ENCODE measurements around the gene SEMA6B.

The SEMA6B gene

DNA sequence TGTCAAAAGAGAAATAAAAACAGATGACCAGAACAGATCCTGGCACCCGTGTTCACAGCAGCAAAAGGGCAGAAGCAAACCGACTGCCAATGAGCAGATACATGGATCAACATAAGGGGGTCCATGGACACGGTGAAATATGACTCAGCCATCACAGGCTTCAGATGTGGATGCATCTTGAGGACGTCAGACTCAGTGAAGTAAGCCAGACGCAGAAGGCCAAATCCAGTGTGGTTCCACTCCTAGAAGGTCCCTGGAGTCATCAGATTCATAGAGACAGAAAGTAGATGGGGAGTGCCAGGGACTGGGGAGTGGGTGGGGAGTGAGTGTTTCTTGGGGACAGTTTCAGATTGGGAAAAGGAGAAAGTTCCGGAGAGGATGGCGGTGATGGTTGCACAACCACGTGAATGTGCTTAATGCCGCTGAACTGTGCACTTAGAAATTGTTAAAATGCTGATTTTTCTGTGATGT, 28.8 kb upstream of the SEMA6B start:
- no peak for DNase-seq

DNA sequence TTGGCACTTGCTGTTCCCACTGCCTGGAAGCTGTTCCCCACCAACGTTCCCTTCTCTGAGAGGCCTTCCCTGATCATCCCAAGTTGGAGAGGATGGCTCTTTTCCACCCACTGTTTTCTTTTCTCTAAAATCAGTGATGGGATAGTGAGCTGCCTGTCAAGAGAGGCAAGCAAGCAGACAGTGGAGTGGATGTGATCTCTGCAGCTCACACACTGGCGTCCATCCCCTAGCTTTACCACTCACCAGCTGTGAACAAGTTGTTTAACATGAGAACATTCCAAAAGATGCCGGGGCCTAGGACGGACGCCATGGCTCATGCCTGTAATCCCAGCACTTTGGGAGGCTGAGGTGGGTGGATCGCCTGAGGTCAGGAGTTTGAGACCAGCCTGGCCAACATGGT, 28.0 kb upstream of the SEMA6B start:
- DNase-seq = no peak

DNA sequence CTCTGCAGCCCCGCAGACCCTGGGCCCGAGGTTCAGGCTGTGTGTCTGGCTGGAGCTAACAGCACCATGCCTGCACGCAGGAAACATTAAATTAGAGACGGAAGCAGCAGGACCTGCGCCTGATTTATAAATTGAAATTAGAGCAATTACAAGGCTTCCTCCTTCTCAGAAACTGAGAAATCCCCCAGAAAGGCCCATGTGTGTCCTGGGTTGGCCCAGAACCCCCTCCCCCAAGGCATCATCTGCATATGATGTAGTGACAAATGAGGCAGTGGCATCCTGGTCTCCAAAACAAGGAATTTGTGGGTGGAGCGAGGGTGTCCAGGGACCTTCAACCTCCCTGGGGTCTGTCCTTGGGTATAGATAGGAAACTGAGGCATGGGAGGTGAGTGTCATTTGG, 27.2 kb upstream of the SEMA6B start:
- DNase-seq = no peak

DNA sequence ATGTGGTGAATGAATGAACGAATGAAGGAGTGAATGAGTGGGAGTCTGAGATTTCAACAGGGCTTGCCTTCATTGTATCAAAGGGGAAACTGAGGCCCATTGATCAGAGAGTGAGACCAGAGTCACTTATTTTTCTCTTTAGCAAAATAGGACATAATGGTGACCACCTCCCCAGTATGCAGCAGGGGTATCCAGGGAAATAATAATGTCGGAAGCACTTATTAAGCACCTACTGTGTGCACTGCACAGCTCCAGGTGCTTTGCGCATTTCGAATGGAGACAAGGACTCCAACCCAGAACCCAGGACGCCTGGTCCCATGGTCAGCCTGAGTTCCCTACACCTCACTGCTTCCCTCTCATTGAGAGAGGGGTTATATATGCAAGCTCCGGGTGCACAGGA, 26.8 kb upstream of the SEMA6B start:
- DNase-seq = no peak

DNA sequence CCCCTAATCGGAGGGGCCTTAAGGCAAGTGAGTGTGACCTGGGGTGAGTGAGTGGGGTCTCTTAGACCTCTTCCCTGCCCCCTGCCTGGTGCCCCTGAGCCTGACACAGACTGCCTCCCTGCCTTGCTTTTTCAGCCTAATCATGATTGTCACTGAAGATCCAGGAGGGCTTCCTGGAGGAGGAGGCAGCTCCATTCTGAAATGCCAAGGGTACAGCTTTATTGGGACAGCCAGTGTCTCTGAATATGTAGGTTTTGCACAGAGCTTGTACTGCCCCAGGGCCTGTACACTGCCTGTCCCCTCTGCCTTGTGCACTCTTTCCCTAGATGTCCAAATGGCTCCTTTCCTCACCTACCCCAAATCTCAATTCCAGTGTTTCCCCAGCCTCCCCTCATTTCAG, 26.1 kb upstream of the SEMA6B start:
- DNase-seq = no peak

DNA sequence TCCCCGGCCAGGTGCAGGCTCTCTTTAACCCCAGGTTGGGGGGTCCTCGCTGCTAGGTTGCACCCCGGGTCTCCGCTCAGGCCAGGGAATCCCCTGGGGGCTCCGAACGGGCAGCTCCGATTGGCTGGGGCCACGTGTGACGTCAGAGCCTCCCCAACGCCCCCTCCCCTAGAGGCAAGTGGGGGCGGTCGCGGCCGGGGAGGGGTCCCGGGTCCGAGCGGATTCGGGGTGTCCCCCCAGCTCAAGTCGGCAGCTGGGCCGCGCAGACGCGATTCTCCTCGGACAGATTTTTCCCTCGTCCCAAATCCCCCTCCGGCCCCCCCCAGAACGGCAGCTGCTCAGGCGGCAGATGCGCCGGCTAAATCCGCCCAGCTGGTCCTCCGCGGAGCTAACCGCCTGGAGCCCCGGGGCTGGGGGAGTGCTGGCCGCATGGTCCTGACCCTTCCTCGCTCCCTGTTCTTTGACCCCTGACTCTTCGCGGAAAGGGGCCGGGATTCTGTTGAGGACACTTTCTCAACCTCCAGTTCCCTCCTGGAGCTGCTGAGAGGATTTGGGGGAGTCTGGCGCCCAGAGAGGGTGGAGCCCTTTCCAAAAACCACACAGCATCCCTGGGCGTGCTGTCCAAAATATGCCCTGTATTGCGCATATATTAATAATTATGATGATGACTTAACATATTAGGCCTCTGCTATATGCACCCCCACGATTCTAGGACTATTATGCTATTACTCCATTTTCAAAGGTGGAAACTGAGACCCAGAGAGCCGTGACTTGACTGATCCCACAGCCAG, 25.4 kb upstream of the SEMA6B start:
- DNase-seq = no peak

DNA sequence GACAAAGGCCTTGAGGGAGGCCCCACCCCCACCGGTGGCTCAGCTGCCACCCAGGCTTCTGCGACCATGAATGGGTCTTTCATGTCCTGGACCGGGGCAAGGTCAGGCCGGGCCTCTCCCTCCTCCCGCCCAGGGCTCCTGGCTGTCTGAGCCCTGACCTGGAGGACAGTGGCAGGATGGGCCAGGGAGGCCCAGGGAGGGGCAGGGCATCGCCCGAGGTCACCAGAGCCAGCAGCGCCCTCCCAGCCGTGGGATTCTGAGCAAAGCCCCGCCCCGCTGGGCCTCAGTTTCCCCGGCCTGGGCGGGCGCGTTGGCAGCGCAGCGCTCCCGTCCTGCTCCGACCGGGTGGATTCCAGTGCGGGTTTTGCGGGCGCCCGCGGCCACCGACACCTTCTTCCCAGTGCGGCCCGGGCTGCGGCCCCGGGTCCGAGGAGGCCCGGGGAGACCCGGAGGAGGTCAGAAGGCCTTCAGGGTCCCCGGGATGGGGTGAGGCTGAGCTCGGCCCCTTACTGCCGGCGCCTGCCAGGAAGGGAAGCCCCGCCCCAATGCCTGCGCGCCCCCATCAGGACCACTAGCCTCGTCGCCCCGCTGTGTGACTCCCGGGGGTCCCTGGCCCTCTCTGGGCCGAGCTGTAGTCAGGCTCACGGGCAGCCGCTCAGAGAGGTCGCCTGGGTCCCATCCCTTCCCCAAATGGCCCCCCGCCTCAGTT, 24.6 kb upstream of the SEMA6B start:
- peak; percentile 74 for DNase-seq

DNA sequence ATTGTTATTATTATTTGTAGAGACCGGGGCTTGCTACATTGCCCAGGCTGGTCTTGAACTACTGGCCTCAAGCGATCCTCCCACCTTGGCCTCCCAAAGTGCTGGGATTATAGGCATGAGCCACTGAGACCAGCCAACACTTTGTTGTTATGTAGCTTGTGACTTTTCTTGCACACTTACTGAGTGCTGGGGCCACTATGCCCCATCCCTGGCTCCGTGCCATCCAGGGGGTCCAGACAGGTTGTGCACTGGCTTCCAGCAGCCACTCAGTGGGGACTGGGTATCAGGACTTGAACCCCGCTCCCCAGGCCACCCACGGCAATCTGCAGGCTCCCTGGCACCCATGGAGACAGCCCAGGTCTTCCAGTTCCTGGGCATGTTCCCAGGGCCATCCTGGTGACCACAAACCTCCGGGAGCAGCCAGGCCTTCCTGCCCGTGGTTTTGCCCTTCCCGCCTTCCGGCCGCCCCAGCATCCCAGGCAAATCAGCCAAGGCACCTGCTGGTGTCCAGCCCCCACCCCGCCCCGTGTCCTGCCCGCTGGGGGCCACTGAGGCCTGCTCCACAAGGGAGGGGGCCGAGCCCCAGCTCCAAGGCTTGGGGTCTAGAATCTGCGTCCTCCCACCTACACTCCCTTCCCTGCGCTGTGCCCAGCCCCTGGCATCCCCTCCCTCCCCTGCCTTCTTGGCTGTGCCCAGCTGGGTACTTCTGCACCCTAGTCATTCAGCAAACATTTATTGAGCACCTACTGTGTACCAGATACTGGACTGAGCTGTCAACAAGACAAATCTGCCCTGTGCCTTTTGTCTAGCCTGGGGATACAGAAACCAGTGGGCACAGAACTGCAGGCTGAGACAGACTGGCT, 23.7 kb upstream of the SEMA6B start:
- DNase-seq = no peak

DNA sequence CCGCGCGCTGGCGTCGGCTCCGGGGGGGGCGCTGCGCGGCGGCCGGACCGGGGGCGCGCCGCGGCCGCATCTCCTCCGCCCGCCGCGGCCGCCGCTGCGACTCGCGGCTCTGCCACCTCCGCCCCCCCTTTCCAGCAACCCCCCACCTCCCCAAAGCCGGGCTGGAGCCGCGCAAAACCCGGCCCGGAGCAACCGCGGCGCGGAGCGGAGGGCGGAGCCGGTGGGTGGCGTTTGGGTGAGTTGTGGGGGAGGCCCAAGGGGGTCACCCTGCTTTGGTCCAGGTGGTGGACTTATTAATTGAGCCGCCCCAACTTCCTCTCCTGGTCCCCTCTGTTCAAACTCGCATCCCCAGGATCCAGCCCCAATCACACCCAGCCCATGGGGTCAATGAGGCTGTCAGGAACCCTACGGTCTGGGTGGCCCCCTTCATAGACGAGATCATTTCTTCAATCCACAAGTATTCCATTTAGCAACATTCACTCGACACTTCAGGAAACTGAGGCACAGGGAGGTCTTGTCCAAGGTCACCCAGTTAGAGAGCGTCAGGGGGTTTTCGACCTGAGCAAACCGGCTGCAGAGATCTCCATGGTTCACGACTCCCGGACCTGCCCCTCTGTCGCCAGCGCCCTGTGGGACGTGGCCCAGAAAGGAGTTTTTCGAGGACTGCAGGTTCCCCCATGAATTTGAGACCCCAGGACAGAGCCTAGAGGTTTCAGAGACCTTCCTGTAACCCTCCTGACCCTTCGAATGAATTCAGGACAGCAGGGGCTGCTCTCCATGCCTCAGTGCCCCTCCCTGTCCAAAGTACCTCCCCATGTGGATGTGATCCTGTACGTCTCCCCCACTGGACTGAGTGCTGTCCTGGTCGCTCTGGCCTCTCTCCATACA, 22.4 kb upstream of the SEMA6B start:
- no peak for DNase-seq

DNA sequence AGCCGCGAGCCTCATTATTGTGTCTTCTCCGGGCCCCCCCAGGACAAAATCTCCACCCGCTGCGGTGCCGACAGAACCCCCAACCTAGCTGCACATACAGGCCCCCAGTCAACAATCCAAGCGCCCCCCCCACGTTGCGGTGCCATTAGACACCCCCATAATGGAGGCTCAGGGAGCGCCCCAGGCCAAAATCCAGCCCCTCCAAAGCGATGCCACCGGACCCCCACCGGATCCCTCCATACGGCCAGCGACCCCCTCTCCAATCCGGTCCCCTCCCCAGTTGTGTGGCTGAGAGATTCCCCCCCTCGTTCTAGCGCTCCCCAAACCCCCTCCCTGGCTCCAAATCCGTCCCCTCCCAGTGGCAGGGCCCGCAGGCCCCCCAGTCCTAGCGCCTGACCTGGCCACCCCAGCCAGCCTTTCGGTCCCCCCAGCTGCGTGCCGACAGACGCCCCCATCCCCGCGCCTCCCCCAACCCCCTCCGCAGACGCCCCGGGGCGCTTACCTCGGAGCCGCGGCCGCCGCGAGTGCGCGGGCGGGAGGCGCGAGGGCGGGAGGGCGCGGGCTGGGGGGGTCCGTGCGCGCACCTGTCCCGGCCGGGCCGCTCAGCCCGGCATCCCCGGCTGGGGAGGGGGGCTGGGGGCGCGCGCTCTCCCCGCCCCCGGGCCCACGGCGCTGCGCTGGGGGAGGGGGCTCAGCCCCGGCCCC, 21.6 kb upstream of the SEMA6B start:
- no peak for DNase-seq

DNA sequence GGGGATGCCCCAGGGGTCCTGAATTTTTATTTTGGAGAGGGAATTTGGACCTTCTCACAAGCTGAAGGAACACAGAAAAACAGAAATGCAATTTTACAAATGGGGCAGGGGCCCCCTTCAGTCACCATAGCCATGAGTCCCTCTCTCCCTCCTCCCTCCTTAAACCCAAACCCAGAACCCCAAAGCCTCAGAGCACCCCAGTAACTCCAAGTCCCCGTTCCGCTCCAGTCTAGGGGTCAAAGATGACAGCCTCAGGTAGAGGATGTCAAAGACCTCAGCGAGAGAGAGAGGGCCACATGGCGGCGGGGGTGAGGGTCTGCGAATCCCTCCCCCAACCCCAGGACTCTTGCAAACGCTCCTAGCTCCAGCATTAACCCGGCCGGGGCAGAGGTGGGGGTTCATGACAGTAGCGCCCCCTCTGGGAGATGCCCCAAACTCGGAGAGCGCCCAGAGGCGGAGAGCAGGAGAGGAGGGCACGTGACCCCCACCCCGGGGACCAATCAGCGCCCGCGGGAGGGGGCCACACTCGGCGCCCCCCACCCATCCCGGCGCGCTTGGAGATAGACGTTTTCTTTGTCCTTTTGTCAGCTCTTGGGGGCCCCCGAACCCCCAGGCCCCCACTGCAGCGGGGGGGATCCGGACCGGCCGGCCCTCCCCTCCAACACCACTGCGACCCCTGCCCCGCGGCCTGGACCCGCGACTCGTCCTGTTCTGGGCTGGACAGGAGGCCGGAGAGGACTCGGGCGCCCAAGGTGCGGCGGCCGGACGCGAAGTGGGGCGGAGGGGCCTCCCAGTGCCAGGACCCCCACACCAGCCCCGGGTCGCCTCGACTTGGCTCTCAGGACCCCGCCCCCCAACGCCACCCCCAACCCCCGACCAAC, 20.8 kb upstream of the SEMA6B start:
- DNase-seq = no peak

DNA sequence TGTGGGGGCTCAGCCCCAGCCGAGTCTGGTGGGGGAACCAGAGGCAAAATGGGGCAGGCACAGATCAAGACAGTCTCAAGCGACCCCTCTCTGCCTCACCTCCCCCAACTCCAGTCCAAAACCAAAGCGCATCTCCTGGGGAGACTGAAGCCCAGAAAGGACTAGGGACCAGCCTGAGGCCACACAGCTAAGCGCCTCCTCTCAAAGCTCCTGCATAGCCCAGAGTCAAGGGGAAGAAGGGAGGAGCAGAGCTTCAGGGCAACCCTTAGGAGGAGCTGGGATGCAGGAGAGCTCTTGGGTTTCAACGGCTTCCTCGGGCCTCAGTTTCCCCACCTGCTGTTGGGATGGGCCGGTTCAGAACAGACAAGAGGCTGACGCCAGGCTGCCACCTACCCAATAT, 19.9 kb upstream of the SEMA6B start:
- DNase-seq = no peak

DNA sequence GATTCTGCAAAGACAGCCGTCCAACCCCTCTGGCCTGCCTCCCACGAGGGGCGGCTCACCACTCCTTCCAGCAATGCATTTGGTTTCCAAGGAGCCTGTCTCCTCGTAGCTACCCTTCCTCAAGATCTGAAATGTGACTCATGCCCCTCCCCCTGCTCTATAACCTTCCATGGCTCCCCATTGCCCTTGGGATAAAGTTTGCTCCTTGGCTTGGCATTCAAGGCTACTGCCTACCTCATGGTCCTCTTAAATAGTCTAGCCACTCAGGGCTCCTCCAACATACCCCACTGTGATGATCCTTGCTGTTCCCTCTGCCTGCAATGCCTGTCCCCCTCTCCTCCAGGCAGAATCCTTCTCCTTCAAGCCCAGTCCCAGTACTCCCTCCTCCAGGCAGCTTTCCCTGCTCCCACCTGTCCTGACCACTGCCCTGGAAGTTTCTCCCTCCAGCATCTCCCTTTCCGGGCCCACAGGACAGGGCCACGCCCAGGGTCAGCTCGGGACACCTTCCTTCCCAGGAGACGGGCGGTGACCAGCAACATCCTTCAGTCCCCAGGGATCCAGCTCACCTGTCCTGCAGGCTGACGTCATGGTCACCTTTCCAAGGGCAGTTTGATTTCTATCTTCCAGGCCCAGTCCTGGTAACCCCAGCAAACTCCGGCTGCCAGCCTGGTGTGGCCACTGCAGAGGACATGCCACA, 19.2 kb upstream of the SEMA6B start:
- no peak for DNase-seq

DNA sequence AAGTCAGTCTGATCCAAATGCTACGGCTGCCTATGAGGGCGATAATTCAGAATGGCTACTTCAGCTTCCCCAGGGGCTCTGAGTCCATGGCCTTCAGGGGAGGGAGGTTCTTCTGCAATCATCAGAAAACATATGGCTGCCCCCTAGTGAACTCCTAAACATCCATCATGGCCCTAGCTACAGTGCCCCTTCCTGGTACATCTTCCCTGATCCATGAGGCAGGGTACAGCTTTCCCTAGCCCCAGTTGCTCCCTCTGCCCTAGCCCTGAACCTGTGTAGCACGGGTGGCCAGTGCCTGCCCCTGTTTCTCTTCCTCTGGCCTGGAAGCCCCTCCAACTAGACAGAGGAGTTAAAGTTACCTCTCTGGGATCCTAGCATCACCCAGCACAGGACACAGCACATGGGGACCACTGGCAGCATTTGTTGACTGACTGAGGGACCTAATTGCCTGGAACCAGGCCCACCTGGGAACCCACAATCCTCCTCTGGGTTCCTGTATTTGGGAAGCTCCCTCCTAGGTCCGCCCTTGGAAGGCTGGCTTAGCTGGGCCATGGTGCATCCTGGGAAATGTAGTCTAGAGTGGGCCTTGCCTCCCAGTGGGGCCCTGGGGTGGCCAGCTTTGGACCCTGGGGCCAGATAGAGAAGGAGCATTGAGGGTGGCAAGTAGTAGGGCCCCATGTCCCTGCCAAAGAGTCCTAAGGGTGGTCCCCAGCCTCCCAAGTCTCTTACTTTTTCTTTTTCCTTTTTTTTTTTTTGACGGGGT, 17.7 kb upstream of the SEMA6B start:
- DNase-seq = no peak

DNA sequence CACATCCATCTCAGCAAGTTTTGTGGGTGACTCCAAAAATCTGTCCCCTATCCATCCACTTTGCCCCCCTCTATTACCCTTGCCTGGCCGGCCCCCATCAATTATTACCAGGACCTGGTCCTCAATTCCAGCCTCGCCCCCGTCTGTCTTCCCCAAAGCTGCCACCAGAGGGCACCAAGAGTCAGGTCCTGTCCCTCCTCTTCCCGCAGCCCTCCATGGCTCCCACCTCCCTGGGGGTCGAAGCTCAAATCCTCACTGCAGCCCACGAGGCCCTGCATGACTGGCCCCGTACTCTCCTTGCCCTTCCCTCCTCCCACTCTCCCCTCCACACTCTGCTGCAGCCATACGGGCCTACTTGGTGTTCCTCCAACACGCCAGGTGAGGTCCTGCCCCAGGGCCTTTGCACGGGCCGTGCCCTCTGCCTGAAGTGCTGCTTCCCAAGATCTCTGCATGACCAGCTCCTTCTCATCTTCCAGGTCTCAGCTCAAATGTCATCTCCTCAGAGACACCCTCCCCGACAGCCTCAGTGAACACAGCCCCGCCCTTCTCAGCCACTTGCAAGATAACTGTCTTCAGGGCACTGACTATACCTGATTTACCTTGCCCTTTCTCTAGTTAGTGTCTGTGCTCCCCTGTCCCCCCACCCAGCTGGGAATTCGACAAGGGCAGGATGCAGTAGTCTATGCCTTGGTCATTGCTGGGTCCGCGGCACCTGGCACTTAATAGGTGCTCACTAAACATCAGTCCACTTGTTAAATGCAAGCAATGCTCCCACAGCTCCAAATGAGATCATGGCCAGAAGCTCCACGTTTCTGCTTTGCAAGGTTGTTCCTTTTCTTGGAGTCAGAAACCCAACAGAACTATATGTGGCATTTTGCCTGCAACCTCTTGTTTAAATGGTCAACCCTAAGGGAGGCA, 16.8 kb upstream of the SEMA6B start:
- peak; percentile 90 for DNase-seq

DNA sequence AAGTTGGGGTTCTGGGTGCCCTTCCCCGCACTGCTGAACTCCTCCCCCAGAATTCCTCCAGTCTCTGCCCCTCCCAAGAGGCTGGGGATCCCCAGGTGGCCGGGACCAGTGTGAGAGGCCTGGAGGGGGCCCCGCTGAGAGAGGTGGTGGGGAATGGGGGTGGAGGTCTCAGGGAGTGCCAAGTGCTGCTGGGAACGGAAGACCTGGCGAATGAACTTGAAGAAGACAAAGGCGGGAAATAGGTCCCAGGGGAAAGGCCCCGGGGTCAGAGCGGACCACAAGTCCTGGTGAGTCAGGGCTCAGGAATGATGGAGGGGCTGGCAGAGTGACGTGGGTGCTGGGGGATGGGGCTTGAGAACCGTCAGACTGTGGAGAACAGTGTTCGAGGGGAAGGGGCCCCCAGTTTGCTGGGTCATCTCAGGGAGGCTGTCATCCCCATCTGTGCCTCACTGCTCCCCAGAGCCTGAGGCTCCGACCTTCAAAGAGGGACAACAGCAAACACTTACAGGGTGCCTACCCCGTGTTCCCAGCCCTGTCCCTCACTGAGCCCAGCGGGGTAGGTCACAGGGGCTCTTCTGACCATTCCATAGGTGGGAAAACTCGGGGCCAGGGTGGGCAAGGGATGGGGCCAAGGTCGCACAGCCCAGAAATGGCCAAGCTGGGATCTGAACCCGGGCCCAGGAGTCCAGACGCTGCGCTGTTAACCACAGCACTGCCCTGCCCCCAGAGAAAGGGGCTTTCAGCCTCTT, 16.0 kb upstream of the SEMA6B start:
- DNase-seq = no peak

DNA sequence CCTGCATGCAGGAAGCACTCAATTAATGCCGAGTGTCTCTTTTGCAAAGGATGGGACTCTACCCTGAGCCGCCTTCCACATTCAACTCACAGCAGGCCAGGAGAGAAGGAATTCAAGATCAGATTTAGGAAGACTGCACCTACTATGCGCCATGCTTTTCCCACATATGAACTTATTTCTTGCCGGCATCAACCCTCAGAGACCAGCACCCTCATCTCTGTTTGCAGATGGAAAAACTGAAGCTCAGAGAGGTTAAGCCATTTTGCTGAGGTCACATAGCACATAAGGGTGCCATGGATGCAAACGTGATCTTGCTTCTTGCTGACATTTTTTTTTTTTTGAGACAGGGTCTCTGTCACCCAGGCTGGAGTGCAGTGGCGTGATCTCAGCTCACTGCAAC, 14.2 kb upstream of the SEMA6B start:
- DNase-seq = no peak

Data from activated CD8-positive, alpha-beta memory T cell treated with anti-CD3 and anti-CD28 coated beads, Interleukin-2, amount 50 U/mL, for 48 hours (primary cell).